HTR-8/SVneo (cell line): ENCODE measurements around the gene DENND5B.
A peak's percentile ranks its signal among the peaks of the same experiment; 100 is the strongest.

Experiments
- DNase-seq: peaks from one replicate; pipeline ENCODE4 v3.0.0; 2011; ENCODE audit warnings: low spot score, mixed read lengths; ENCODE audit not compliant: insufficient read length
- FAIRE-seq: peaks from 2 replicates; lab custom pipeline; 2011; peaks lifted over from hg19 to GRCh38; lab: Jason Lieb, UNC

The DENND5B gene

DNA sequence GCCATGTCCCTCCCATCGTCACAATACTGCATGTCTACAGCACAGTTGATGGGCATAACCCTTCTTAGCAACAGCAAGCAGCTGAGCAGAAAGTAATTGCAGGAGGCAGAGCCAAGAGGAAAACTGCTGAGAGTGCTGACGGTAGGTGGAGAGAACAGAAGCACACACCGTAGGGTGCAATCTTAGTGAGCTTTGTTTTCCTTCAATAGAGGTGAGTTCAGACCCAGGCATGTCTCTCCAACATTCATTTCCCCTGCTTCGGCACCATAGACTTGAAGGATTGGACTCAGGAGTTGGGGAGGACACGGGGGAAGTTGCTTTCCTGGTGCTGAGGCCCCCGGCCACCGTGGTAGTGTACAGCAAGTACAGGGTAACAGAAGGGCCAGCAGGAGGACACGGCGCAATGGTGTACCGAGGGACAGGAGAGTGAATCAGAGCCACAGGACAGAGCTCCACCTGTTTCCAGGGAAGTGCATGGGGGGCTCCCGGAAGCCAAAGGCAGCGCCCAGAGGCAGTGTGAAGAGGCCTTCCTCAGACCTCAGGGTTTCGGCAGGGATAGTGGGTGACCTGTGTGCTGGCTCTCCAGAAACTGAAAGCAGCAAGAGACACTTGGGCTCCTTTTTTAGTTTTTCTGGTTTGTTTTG, 228.7 kb downstream of the DENND5B start:
- DNase-seq, result no peak
- no peak for FAIRE-seq

DNA sequence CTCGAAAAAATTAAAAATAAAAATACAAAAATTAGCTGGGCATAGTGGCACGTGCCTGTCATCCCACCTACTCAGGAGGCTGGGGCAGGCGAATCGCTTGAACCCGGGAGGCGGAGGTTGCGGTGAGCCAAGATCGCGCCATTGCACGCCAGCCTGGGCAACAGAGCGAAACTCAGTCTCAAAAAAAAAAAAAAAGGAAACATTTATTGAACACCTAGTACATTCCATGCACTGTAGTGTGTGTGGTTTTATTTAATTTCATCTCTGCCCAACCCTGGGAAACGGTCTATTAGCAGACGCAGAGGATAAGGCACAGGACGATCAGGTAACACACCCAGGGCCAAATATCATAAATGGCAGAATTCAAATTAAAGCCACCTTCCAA, 229.2 kb downstream of the DENND5B start:
- DNase-seq, result no peak
- FAIRE-seq, result no peak

DNA sequence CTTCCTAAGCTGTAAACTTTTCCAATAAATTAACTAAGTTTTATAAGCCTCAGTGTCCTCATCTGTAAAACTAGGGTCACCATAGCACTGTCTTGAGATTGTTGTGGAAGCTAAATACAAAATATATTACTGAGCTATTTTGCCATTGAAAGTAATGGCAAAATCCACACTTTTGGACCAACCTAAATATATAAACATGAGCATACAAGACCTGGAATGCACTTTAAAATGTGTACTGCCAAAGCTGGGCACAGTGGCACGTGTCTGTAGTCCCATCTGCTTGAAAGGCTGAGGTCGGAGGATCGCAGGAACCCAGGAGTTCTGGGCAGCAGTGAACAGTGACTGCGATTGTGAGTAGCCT, 235.2 kb downstream of the DENND5B start:
- FAIRE-seq, result no peak
- no peak for DNase-seq

DNA sequence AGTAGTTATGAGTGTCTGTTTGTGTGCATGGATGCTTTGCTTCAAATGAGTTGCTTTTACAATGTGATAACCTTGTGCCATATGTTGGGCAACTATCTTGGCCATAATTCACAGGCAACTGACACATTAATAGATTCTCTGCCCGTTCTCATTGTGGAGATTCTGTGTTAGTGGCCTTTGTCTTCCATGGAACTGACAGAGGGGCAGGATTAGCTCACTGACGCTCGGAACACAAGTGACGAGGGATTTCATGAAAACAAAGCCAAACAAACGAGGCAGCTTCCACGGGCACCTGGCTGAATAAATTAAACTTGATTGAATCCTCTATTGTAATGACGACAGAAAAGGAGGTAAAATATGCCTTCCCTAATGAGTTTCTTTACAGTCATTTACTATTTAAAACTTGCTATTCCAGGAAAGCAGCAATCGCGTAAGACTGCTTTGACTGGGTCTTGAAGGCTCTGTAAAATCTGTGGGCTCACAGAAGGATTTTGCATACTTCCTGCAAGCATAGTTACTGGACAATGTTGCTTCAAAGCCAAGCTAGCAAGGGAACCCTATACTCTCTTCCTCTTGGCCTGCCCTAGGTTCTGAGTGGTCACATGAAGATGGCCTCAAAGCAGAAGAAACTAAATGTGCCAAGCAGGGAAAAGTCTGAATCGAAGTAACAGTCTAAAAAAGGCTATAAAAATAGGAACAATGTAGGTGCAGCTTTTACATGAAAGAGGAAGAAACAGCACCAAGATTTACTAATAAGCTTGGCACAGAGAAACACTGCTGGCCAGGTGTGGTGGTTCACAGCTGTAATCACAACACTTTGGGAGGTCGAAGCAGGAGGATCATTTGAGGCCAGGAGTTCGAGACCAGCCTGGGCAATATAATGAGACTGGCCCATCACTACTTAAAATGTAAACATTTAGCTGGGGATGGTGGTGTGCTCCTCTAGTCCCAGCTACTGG, 236.9 kb downstream of the DENND5B start:
- FAIRE-seq (peak; percentile 38), DNase-seq (no peak)

DNA sequence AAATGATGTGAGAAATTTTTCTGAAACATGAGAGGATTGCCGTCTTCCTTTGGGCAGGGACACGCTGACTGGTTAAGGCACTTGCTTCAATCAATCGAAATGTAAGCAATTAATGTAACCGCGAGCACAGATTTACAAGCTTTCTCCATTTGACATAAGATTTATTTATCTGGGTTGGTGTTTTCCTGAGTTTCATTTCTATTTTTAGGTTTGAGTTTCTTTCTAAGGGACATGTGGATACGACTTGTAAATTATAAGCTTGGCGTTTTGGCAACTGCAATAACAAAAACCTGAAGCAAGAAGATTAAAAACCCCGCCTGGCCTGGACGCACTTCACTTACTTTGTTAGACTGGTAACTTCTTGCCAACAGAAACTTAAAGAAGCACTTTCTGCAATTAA, 244.7 kb downstream of the DENND5B start:
- no peak for FAIRE-seq
- DNase-seq, result no peak

DNA sequence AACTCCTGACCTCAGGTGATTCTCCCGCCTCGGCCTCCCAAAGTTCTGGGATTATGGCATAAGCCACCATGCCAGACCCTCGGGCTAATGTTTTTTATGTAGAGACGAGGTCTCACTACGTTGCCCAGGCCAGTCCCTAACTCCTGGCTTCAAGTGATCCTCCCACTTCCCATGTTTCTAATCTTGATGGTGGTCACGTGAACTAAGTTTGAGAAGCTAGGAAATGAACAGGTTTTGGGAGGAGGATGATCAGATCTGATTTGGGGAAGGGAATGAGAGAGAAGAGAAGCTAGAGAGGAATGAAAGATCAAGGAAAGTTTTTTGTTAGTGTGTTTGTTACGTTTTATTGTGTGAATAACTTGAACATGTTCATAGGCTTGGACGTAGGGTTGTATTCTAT, 247.8 kb downstream of the DENND5B start:
- DNase-seq (no peak), FAIRE-seq (no peak)

DNA sequence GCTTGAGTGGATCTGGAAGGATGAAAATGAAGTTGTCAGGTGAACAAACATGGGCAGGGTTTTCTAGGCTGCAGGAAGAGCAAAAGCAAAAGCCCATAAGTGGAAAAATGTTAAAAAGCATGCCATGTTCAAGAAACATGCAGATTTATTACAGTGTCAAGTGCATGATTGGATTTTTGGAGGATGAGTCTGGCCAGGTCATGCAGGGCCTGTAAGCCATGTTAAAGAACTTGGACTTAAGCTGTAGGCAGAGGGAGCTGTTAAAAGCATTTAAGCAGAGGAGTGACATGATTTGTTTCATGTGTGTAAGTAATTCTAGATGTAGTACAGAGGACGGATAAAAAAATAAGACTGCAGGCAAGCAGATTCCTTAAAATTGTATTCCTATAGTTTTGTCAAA, 248.7 kb downstream of the DENND5B start:
- FAIRE-seq, result peak; percentile 23
- DNase-seq, result no peak

DNA sequence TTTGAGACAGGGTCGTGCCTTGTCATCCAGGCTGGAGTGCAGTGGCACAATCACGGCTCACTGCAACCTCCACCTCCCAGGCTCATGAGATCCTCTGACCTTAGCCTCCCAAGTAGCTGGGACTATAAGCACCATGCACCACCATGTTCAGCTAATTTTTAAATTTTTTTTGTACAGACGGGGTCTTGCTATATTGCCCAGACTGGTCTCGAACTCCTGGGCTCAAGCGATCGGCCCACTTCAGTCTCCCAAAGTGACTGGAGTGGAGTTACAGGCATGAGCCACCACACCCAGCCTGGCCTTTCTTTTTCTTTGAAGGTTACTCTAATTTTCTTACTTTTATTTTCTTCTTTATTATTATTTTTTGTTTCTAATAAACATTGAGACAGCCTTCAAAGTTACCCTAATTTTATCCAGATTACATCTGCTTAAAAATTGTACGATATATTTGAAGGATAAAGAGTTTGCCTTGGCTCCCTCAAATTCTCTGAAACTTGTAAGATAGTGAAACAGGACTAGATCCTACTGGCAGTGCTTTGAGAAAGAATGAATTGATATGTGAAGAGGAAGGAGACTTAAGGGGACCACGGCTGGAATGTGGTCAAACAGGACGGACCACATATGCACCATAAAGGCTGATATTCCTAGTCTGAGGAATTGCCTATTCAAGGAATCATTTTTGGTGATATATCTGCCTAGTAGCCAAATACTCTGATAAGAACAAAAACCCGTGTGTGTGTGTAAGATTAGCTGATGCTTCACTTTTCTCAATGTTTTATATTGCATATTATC, 250.9 kb downstream of the DENND5B start:
- no peak for FAIRE-seq
- DNase-seq, result no peak

DNA sequence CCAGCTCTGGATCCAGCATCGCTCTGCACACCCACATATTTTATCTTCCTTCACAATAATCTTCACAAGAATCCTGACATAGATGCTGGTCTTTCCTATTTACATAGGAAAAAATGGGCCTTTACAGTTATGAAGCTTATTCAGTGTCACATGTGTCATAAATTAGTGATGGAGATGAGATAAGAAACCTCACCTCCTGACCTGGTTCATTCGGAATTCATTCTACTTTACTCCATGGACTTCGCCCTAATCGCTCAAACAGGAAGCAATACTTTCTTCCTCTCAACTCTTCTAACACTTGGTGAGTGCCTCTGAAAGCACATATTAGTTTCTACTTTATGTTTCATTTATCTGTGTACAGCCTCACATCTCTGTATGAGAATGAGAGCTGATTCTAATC, 253.0 kb downstream of the DENND5B start:
- DNase-seq (no peak), FAIRE-seq (no peak)
